HG02884 (cell line): ENCODE data around the gene FUT8.

ENCODE experiments used
- ATAC-seq: cut with Tn5 transposase; IDR thresholded peaks from one replicate; pipeline ENCODE4 v1.9.1; 2021; ENCODE audit warnings: mild to moderate bottlenecking, moderate library complexity; ENCODE audit not compliant: unreplicated experiment

The FUT8 gene

GRCh38 chr14:65552724-65553123 is 140.2 kb downstream of the FUT8 start:
- ATAC-seq, result no peak

DNA sequence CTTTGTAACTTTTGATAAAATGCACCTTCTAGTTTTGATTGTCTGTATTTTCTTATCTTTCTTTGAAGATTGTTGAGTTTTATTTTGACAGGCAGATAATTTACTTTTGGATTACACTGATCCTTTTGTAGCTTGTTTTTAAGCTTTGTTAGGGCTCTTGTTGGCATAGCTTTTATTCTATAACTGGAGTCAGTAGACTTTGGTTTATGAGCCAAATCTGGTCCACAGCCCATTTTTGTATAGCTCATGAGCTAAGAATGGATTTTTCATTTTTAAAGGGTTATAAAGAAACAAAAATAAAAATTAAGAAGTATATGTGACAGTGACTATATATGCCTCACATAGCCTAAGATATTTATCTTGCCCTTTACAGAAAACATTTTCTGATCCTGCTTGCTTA is 142.3 kb downstream of the FUT8 start:
- ATAC-seq, result no peak

- ATAC-seq, result no peak
These were observed 142.8 kb downstream of the FUT8 start for GRCh38 chr14:65555358-65555757.

GRCh38 chr14:65558363-65558762 is 145.8 kb downstream of the FUT8 start:
- no peak for ATAC-seq

GRCh38 chr14:65560340-65561027 is 148.0 kb downstream of the FUT8 start:
- no peak for ATAC-seq

DNA sequence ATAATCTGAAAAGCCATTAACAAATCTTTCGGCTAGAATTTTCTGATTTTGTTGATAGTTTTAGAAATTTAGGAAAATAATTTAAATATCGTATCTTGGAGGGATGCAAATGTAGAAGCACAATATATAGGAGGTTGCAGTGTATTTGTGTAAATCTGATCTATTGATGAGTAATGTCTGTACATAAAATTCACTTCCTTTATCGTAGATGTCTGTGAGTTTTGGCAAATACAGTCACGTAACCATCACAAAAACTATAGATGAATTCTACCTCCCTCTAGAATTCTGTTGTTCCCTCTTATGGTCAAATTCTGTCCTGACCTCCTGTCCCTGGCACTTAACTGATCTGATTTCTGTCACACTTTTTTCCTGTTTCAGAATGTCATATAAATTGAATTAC is 151.8 kb downstream of the FUT8 start:
- no peak for ATAC-seq

- no peak for ATAC-seq
These were observed 153.4 kb downstream of the FUT8 start for GRCh38 chr14:65565948-65566347.

GRCh38 chr14:65566820-65567522 is 154.4 kb downstream of the FUT8 start:
- ATAC-seq, result no peak

GRCh38 chr14:65574611-65575010 is 162.1 kb downstream of the FUT8 start:
- ATAC-seq, result no peak

GRCh38 chr14:65575389-65575788 is 162.9 kb downstream of the FUT8 start:
- ATAC-seq, result no peak

- no peak for ATAC-seq
These were observed 168.4 kb downstream of the FUT8 start for GRCh38 chr14:65580973-65581372.

DNA sequence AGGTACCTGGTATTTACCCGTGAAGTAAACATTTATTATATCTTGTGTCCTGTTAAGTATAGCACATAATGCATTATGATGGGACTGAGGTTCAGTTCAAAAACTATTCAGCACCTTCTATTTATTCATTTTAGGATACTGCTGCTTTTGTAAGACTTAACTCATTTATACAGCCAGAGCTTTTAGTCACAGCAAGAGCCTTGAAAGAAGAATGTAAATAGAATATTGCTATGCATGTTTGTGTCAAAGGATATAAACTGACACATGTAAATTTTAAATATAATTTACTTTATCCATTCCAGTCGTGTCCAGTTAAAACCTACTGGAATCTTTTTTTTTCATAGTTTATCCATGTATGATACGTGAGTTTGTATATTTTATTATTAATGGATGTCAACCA is 168.8 kb downstream of the FUT8 start:
- ATAC-seq, result no peak

- no peak for ATAC-seq
These were observed 169.3 kb downstream of the FUT8 start for GRCh38 chr14:65581799-65582198.

GRCh38 chr14:65585216-65585615 is 172.7 kb downstream of the FUT8 start:
- ATAC-seq, result no peak

DNA sequence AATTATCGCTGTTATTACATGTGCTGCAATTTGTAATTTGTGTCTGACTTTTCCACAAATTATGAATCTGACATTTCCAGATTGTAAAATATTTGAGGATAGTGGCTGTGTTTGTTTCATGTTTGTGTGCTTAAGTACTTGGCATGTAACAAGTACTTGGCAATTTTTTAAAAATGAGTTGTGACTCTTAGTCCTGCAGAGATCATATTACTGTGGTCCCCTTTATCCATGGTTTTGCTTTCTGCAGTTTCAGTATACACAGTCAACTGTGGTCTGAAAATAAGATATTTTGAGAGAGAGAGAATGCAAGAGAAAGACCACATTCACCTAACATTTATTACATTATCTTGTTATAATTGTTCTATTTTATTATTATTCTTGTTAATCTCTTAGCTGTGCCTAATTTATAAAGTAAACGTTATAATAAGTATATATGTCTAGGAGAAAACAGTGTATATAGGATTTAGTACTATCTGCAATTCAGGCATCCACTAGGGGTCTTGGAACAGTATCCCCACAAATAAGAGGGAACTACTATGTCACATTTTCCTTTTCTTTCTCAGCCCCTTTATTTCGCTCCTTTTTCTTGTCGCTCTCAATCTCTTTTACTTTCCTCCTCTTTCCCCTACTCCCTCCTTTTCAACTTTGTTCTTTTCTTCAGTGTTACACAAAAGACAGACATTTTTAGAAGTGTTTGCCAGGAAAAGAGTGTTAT is 176.1 kb downstream of the FUT8 start:
- no peak for ATAC-seq

DNA sequence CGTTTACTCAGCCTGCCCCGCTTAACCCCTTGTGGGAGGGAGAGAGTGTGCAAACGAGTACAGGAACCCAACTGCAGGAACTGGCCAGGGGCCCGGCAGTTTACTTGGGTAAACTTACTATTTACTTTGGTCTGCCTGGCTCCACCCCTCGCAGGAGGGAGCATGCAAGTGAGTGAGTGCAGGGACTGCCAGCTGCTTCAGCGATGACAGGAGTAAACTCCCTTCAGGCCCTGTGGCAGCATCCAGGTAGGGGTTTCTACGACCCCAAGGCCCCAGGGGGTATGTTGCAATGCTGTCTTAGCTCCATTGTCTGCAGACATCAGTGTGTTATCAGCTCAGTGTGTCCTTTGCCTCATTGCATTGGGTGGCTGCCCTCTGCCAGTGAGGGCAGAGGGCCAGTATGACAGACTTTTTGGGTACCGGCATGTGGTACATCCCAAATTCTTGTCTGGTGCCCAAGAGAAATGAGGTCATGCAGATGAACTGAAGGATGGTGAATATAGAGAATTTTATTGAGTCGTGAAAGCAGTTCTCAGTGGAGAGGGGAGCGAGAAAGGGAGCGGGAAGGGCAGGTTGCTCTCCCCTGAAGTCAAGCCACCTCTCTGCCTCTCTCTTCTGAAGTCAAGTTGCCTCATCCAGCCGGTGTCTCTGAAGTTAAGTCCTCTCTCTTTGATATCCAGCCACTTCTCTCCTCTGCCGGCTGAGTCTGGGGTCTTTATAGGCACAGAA is 181.8 kb downstream of the FUT8 start:
- no peak for ATAC-seq

GRCh38 chr14:65594882-65595237 is 182.3 kb downstream of the FUT8 start:
- ATAC-seq, result no peak

- no peak for ATAC-seq
These were observed 186.8 kb downstream of the FUT8 start for GRCh38 chr14:65599375-65599774.

- no peak for ATAC-seq
These were observed 188.2 kb downstream of the FUT8 start for GRCh38 chr14:65600742-65601141.

- no peak for ATAC-seq
These were observed 192.0 kb downstream of the FUT8 start for GRCh38 chr14:65604535-65604934.

GRCh38 chr14:65604936-65605335 is 192.4 kb downstream of the FUT8 start:
- no peak for ATAC-seq
